ENCODE data around the gene ADGRD1.

- TF ChIP-seq TAF1 (IDR thresholded peaks at IDR 0.05; ENCODE audit: low read depth, low read length) (no peak), POLR2AphosphoS5 (IDR thresholded peaks at IDR 0.05; ENCODE audit: low read depth, low read length) (no peak), POLR2A (IDR thresholded peaks at IDR 0.05; ENCODE audit: low read depth, low read length) (no peak), SPI1 (IDR thresholded peaks at IDR 0.05; ENCODE audit: low read depth, low read length) (no peak), PAX5 (IDR thresholded peaks at IDR 0.05; ENCODE audit: insufficient read depth, low read length, severe bottlenecking) (no peak), POU2F2 (IDR thresholded peaks at IDR 0.05; ENCODE audit: low read depth, low read length) (no peak)
Observed at GRCh38 chr12:130911933-130912332, 41.8 kb upstream of the ADGRD1 start.
